ENCODE data around the gene PTAFR.

DNA sequence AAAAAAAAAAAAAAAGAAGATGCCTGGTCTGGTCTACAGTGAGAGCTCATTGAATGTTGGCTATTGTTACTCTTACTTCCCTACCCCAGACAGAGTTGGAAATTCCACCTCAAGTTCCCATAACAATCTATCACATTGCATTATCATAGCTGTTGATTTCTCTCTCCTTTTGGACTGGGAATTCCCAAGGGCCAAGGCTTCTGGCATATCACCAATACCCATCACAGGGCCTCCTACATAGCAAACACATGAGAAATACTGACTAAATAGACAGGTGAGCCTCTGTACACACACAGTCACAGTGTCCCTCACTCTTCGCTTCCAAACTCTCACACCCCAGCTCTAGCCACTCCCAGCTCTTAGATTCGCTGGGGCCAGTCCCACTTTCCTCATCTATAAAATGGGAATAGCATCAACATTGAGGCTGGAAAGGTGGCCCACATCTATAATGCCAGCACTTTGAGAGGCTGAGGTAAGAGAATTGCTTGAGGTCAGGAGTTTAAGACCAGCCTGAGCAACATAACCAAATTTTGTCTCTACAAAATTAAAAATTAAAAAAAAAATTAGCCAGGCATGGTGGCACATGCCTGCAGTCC is 6.4 kb downstream of the PTAFR start:
- TF ChIP-seq CTCF (IDR thresholded peaks at IDR 0.05), result no peak
- TF ChIP-seq POLR2A (IDR thresholded peaks at IDR 0.05), result no peak

Measured in right lobe of liver (tissue), 4 donors.